Loucy (cell line): ENCODE data around the gene CACNA1C.

Experiments
- CTCF ChIP-seq: fragments of 200-600 bp; sonication (generic); conservative IDR thresholded peaks from 2 replicates; pipeline ENCODE4 v1.5.1; 2014; ENCODE audit warnings: mild to moderate bottlenecking, antibody characterized with exemption, low read length
- EZH2phosphoT487 ChIP-seq: fragments of 200-600 bp; IDR thresholded peaks from 2 replicates; pipeline ENCODE4 v1.6.1; 2018; ENCODE audit warnings: antibody characterized with exemption, mild to moderate bottlenecking, moderate library complexity, borderline replicate concordance

- TF ChIP-seq CTCF, result no peak
- TF ChIP-seq EZH2phosphoT487, result no peak
These were observed 256.9 kb downstream of the CACNA1C start for GRCh38 chr12:2309647-2310046.
